ENCODE results near the gene TAF13. TPM values are rescaled to one million over a fixed set of nuclear protein-coding genes. Genes with fewer than 3 reads are reported as not detected.

Gene TAF13
- total RNA-seq, 1 experiment from 2014 or later: 21.9 TPM

- Histone ChIP-seq H3K4me3 (ENCODE audit: low read depth, low read length) (no peak overlapping the region), H3K9me3 (no peaks in the 10 kb centered on the region), H3K36me3 (ENCODE audit: control insufficient read depth, insufficient read depth, low read length) (no peaks in the 10 kb centered on the region), H3K27me3 (replicated peaks; ENCODE audit: control insufficient read depth, insufficient read depth, low read length) (no peaks in the 10 kb centered on the region), H3K4me1 (no peaks in the 10 kb centered on the region)
- ChIA-PET CTCF (no interaction called here), POLR2A (no interaction called here)
- BruUV-seq (replicated peaks): no TSS peak
- Mint-ChIP-seq H3K9me3 (ENCODE audit: unreplicated experiment) (no peaks in the 10 kb centered on the region), H3K4me3 (ENCODE audit: unreplicated experiment) (no peak overlapping the region), H3K27me3 (ENCODE audit: insufficient read depth, unreplicated experiment) (no peaks in the 10 kb centered on the region), H3K27ac (ENCODE audit: unreplicated experiment) (no peak overlapping the region), H3K4me1 (ENCODE audit: low read depth, unreplicated experiment) (peaks cover 6% of the 10 kb centered on the region), H3K36me3 (ENCODE audit: insufficient read depth, unreplicated experiment) (no peaks in the 10 kb centered on the region)
- no peak for DNase-seq
- no peak for TF ChIP-seq CTCF (IDR thresholded peaks at IDR 0.05; ENCODE audit: insufficient read depth in 1 of 2, low read depth in 1 of 2, low read length in 1 of 2, severe bottlenecking in 1 of 2, unreplicated experiment in 1 of 2)
- intact Hi-C loops (cut with micrococcal nuclease; ENCODE audit: unreplicated experiment): no loop called here
Observed at GRCh38 chr1:109084563-109085517, 9.0 kb upstream of the TAF13 start.

GRCh38 chr1:109083923-109084322, 8.1 kb upstream of the TAF13 start:
- no peaks in the 10 kb centered on the region for H3K4me1 ChIP-seq
- no TSS peak for BruUV-seq (replicated peaks)
- ChIA-PET POLR2A (no interaction called here), CTCF (no interaction called here)
- intact Hi-C loops (cut with micrococcal nuclease; ENCODE audit: unreplicated experiment): no loop called here
- no peak overlapping the region for H3K4me3 ChIP-seq (ENCODE audit: low read depth, low read length)
- DNase-seq: no peak
- H3K27ac Mint-ChIP-seq (ENCODE audit: unreplicated experiment): no peak overlapping the region
- peaks cover 1% of the 10 kb centered on the region for H3K4me1 Mint-ChIP-seq (ENCODE audit: low read depth, unreplicated experiment)
- TF ChIP-seq CTCF (IDR thresholded peaks at IDR 0.05; ENCODE audit: insufficient read depth in 1 of 2, low read depth in 1 of 2, low read length in 1 of 2, severe bottlenecking in 1 of 2, unreplicated experiment in 1 of 2): no peak
- H3K36me3 Mint-ChIP-seq (ENCODE audit: insufficient read depth, unreplicated experiment): no peaks in the 10 kb centered on the region
- H3K27me3 Mint-ChIP-seq (ENCODE audit: insufficient read depth, unreplicated experiment): no peaks in the 10 kb centered on the region
- H3K9me3 Mint-ChIP-seq (ENCODE audit: unreplicated experiment): no peaks in the 10 kb centered on the region
- no peaks in the 10 kb centered on the region for H3K36me3 ChIP-seq (ENCODE audit: control insufficient read depth, insufficient read depth, low read length)
- no peak overlapping the region for H3K4me3 Mint-ChIP-seq (ENCODE audit: unreplicated experiment)
- H3K27me3 ChIP-seq (replicated peaks; ENCODE audit: control insufficient read depth, insufficient read depth, low read length): no peaks in the 10 kb centered on the region
- no peaks in the 10 kb centered on the region for H3K9me3 ChIP-seq

GRCh38 chr1:109083501-109083900, 7.7 kb upstream of the TAF13 start:
- no peak for DNase-seq
- Histone ChIP-seq H3K4me1 (no peaks in the 10 kb centered on the region), H3K36me3 (ENCODE audit: control insufficient read depth, insufficient read depth, low read length) (no peaks in the 10 kb centered on the region), H3K4me3 (ENCODE audit: low read depth, low read length) (no peak overlapping the region), H3K9me3 (no peaks in the 10 kb centered on the region), H3K27me3 (replicated peaks; ENCODE audit: control insufficient read depth, insufficient read depth, low read length) (no peaks in the 10 kb centered on the region)
- no peak overlapping the region for H3K4me3 Mint-ChIP-seq (ENCODE audit: unreplicated experiment)
- H3K9me3 Mint-ChIP-seq (ENCODE audit: unreplicated experiment): no peaks in the 10 kb centered on the region
- no peaks in the 10 kb centered on the region for H3K36me3 Mint-ChIP-seq (ENCODE audit: insufficient read depth, unreplicated experiment)
- no peak overlapping the region for H3K27ac Mint-ChIP-seq (ENCODE audit: unreplicated experiment)
- ChIA-PET POLR2A (no interaction called here), CTCF (no interaction called here)
- intact Hi-C loops (cut with micrococcal nuclease; ENCODE audit: unreplicated experiment): no loop called here
- no peaks in the 10 kb centered on the region for H3K27me3 Mint-ChIP-seq (ENCODE audit: insufficient read depth, unreplicated experiment)
- H3K4me1 Mint-ChIP-seq (ENCODE audit: low read depth, unreplicated experiment): no peaks in the 10 kb centered on the region
- no TSS peak for BruUV-seq (replicated peaks)
- no peak for TF ChIP-seq CTCF (IDR thresholded peaks at IDR 0.05; ENCODE audit: insufficient read depth in 1 of 2, low read depth in 1 of 2, low read length in 1 of 2, severe bottlenecking in 1 of 2, unreplicated experiment in 1 of 2)
